Naive thymus-derived CD4-positive, alpha-beta T cell (primary cell): ENCODE measurements around the gene IL6ST. TPM values are rescaled to one million over a fixed set of nuclear protein-coding genes. Genes with fewer than 3 reads are reported as not detected.

ENCODE experiments used
- ATAC-seq: fragments of 150-1000 bp; cut with Tn5 transposase; 2 replicates; pipeline ENCODE4 v1.10.0; 2021; ENCODE audit warnings: mild to moderate bottlenecking, moderate library complexity
- CTCF ChIA-PET: fragments of 350-600 bp; sonication (Branson Sonifier 250); formaldehyde crosslinking; loops from one replicate; lab custom pipeline; 2021; ENCODE audit warnings: antibody characterized with exemption; lab: Charles Lee
- POLR2A ChIA-PET: fragments of 350-600 bp; sonication (Branson Sonifier 250); formaldehyde crosslinking; loops from one replicate; lab custom pipeline; 2021; ENCODE audit warnings: antibody characterized with exemption, inconsistent platforms; lab: Charles Lee
- DNase-seq, 9 donors: peaks; one replicate each; pipeline versions ENCODE4 v3.0.0 to v3.0.0-alpha.2; 2020 to 2022; ENCODE audit warnings: mixed read lengths in 1 of 9
- H3K27ac ChIP-seq: one replicate; pipeline ENCODE4 v1.7.0; 2013; ENCODE audit warnings: mild to moderate bottlenecking, low read depth, low read length, moderate library complexity
- H3K27me3 ChIP-seq, 2 donors: one replicate each; pipeline ENCODE4 v1.7.0; 2013; ENCODE audit warnings: low read length in 2 of 2, mild to moderate bottlenecking in 2 of 2, moderate library complexity in 2 of 2; ENCODE audit not compliant: control insufficient read depth in 2 of 2, insufficient read depth in 2 of 2
- H3K36me3 ChIP-seq, 3 experiments: 1 replicate in 2 of 3; 2 replicates in 1 of 3; pipeline ENCODE4 v1.7.0; 2013; ENCODE audit warnings: low read length in 3 of 3, mild to moderate bottlenecking in 3 of 3, moderate library complexity in 1 of 3; ENCODE audit not compliant: insufficient read depth in 3 of 3, control insufficient read depth in 2 of 3
- H3K4me1 ChIP-seq, 2 donors: one replicate each; pipeline ENCODE4 v1.7.0; 2013; ENCODE audit warnings: low read length in 2 of 2, mild to moderate bottlenecking in 2 of 2, moderate library complexity in 1 of 2; ENCODE audit not compliant: control insufficient read depth in 2 of 2, insufficient read depth in 2 of 2
- H3K4me3 ChIP-seq: 2 replicates; pipeline ENCODE4 v1.7.0; 2013; ENCODE audit warnings: mild to moderate bottlenecking, low read length
- H3K9me3 ChIP-seq, 3 experiments: 1 replicate in 2 of 3; 2 replicates in 1 of 3; pipeline ENCODE4 v1.7.0; 2013; ENCODE audit warnings: low read length in 3 of 3; ENCODE audit not compliant: control insufficient read depth in 2 of 3
- H3K27ac Mint-ChIP-seq, 9 donors: one replicate each; pipeline ENCODE4 v1.8.0; 2020 to 2022; ENCODE audit warnings: mixed read lengths in 9 of 9, mild to moderate bottlenecking in 8 of 9, moderate library complexity in 5 of 9, inconsistent platforms in 2 of 9
- H3K27me3 Mint-ChIP-seq, 5 donors: one replicate each; pipeline ENCODE4 v1.8.0; 2021 to 2022; ENCODE audit warnings: mixed read lengths in 5 of 5, mild to moderate bottlenecking in 1 of 5
- H3K36me3 Mint-ChIP-seq, 5 donors: one replicate each; pipeline ENCODE4 v1.8.0; 2020 to 2022; ENCODE audit warnings: mixed read lengths in 5 of 5, mild to moderate bottlenecking in 3 of 5, inconsistent platforms in 1 of 5
- H3K4me1 Mint-ChIP-seq, 7 donors: one replicate each; pipeline ENCODE4 v1.8.0; 2020 to 2022; ENCODE audit warnings: mixed read lengths in 7 of 7, mild to moderate bottlenecking in 3 of 7, inconsistent platforms in 1 of 7
- H3K4me3 Mint-ChIP-seq, 10 donors: one replicate each; pipeline ENCODE4 v1.8.0; 2020 to 2022; ENCODE audit warnings: mild to moderate bottlenecking in 10 of 10, mixed read lengths in 10 of 10, moderate library complexity in 6 of 10, inconsistent platforms in 2 of 10
- H3K9me3 Mint-ChIP-seq, 11 donors: one replicate each; pipeline ENCODE4 v1.8.0; 2020 to 2022; ENCODE audit warnings: mixed read lengths in 11 of 11, mild to moderate bottlenecking in 4 of 11, inconsistent platforms in 1 of 11, moderate library complexity in 1 of 11
- intact Hi-C, 2 donors: fragments of 100-400 bp; cut with micrococcal nuclease; formaldehyde crosslinking; loops; one replicate each; pipeline ENCODE4 v1.15.1; 2023
- polyA plus RNA-seq, 2 donors: library from polyadenylated mRNA; unstranded; fragments of 300-500 nt; fragmentation: Illumina TruSeq; gene quantifications; one replicate each; pipeline ENCODE4 v1.2.3, GENCODE V29; 2021
- total RNA-seq, 6 experiments: library from RNA in 5 of 6; stranded (reverse) in 5 of 6; gene quantifications; 1 replicate in 5 of 6; 2 replicates in 1 of 6; pipeline ENCODE4 v1.2.3 and lab custom pipeline; 2021 to 2026

The IL6ST gene
- total and polyA plus RNA-seq, 7 experiments from 2014 or later, result 101 to 372 (median 225) TPM

GRCh38 chr5:55894135-55894534 is 100.6 kb downstream of the IL6ST start:
- ATAC-seq (no peak), DNase-seq (no peak)
- Mint-ChIP-seq H3K36me3 (peaks cover 0 to 12% (median 0%) of the 10 kb centered on the region in 5 donors), H3K4me3 (no peak overlapping the region), H3K27me3 (peaks cover 0 to 7% (median 0%) of the 10 kb centered on the region in 5 donors), H3K9me3 (peaks cover 0 to 5% (median 0%) of the 10 kb centered on the region in 11 donors), H3K27ac (no peak overlapping the region), H3K4me1 (peaks cover 0 to 9% (median 0%) of the 10 kb centered on the region in 7 donors)
- Histone ChIP-seq H3K27me3 (no peaks in the 10 kb centered on the region), H3K27ac (no peak overlapping the region), H3K9me3 (no peaks in the 10 kb centered on the region), H3K4me1 (no peaks in the 10 kb centered on the region), H3K4me3 (no peak overlapping the region), H3K36me3 (no peaks in the 10 kb centered on the region)
- ChIA-PET POLR2A (interaction anchor here (0.7 kb wide), 2 partner anchors 57 to 1274 kb away, joined by 3 to 7 read pairs; no protein-coding TSS in a partner anchor), CTCF (no interaction called here)
- intact Hi-C loops, result no loop called here

GRCh38 chr5:55892479-55892878 is 102.3 kb downstream of the IL6ST start:
- no peak overlapping the region for H3K27ac Mint-ChIP-seq
- H3K36me3 ChIP-seq, result no peaks in the 10 kb centered on the region
- ChIA-PET POLR2A (no interaction called here), CTCF (no interaction called here)
- no peak for DNase-seq
- H3K9me3 ChIP-seq, result no peaks in the 10 kb centered on the region
- H3K4me1 ChIP-seq, result no peaks in the 10 kb centered on the region
- peaks cover 4 to 17% (median 9%) of the 10 kb centered on the region in 7 donors for H3K4me1 Mint-ChIP-seq
- H3K27me3 Mint-ChIP-seq, result peaks cover 0 to 3% (median 0%) of the 10 kb centered on the region in 5 donors
- intact Hi-C loops, result no loop called here
- ATAC-seq, result no peak
- H3K9me3 Mint-ChIP-seq, result peaks cover 0 to 5% (median 0%) of the 10 kb centered on the region in 11 donors
- no peak overlapping the region for H3K4me3 Mint-ChIP-seq
- H3K4me3 ChIP-seq, result no peak overlapping the region
- H3K27me3 ChIP-seq, result no peaks in the 10 kb centered on the region
- H3K27ac ChIP-seq, result no peak overlapping the region
- peaks cover 0 to 11% (median 0%) of the 10 kb centered on the region in 5 donors for H3K36me3 Mint-ChIP-seq

GRCh38 chr5:55888205-55888604 is 106.6 kb downstream of the IL6ST start:
- H3K9me3 Mint-ChIP-seq, result peaks cover 0 to 5% (median 0%) of the 10 kb centered on the region in 11 donors
- peaks cover 0 to 14% (median 0%) of the 10 kb centered on the region in 5 donors for H3K36me3 Mint-ChIP-seq
- Histone ChIP-seq H3K27me3 (no peaks in the 10 kb centered on the region), H3K27ac (no peak overlapping the region), H3K4me1 (no peaks in the 10 kb centered on the region), H3K4me3 (no peak overlapping the region), H3K36me3 (no peaks in the 10 kb centered on the region), H3K9me3 (no peaks in the 10 kb centered on the region)
- ChIA-PET CTCF (no interaction called here), POLR2A (interaction anchor here (0.6 kb wide), 1 partner anchor 1229 kb away, joined by 3 read pairs; no protein-coding TSS in a partner anchor)
- intact Hi-C loops, result no loop called here
- peaks cover 0 to 7% (median 0%) of the 10 kb centered on the region in 5 donors for H3K27me3 Mint-ChIP-seq
- no peak for ATAC-seq
- H3K4me3 Mint-ChIP-seq, result peak overlapping the region in 2 of 10 donors; percentile 1 to 7
- H3K27ac Mint-ChIP-seq, result peak overlapping the region in 4 of 9 donors; percentile 3 to 53 (median 50)
- H3K4me1 Mint-ChIP-seq, result peaks cover 3 to 12% (median 9%) of the 10 kb centered on the region in 7 donors
- peak in 1 of 9 donors; percentile 3 for DNase-seq

- CTCF ChIA-PET, result no interaction called here
- H3K4me3 ChIP-seq, result no peak overlapping the region
- Mint-ChIP-seq H3K4me3 (no peak overlapping the region), H3K27ac (no peak overlapping the region), H3K36me3 (peaks cover 0 to 4% (median 0%) of the 10 kb centered on the region in 5 donors), H3K4me1 (peaks cover 3 to 12% (median 9%) of the 10 kb centered on the region in 7 donors), H3K27me3 (peaks cover 0 to 7% (median 0%) of the 10 kb centered on the region in 5 donors), H3K9me3 (no peaks in the 10 kb centered on the region)
- H3K27me3 ChIP-seq, result no peaks in the 10 kb centered on the region
- POLR2A ChIA-PET, result no interaction called here
- no peaks in the 10 kb centered on the region for H3K4me1 ChIP-seq
- no peaks in the 10 kb centered on the region for H3K36me3 ChIP-seq
- no peak overlapping the region for H3K27ac ChIP-seq
- DNase-seq (no peak), ATAC-seq (no peak)
- no peaks in the 10 kb centered on the region for H3K9me3 ChIP-seq
- intact Hi-C loops, result no loop called here
Measured at GRCh38 chr5:55885359-55885758, 109.4 kb downstream of the IL6ST start.

Other genes starting within 250 kb of the IL6ST start
- 1 to 10 TPM in 1 of 5 experiments, under 1 TPM in 1, not detected in 3; 0.39 to 1.5 TPM for gene IL31RA, start 143.6 kb downstream of the IL6ST start, total RNA-seq
- not detected for gene IL31RA, start 143.6 kb downstream of the IL6ST start, polyA plus RNA-seq
- 10 to 100 TPM in 4 of 5 experiments, 1 to 10 TPM in 1; 7.1 to 26.4 (median 23.8) TPM for gene ANKRD55, start 238.4 kb upstream of the IL6ST start, total RNA-seq
- 10 to 100 TPM; 48.2 to 89.7 TPM for gene ANKRD55, start 238.4 kb upstream of the IL6ST start, polyA plus RNA-seq